Upper lobe of left lung (tissue), 6 donors: ENCODE results near the gene TMEM38B. TPM values are rescaled to one million over a fixed set of nuclear protein-coding genes. Genes with fewer than 3 reads are reported as not detected.

ENCODE experiments used
- ATAC-seq, 2 donors: fragments of 200-7000 bp; cut with Tn5 transposase; one replicate each; pipeline ENCODE4 v1.9.1; 2022; ENCODE audit warnings: mild to moderate bottlenecking in 2 of 2, moderate library complexity in 2 of 2; ENCODE audit not compliant: low FRiP score in 2 of 2
- DNase-seq, 2 donors: peaks; one replicate each; pipeline ENCODE4 v3.0.0-alpha.2; 2019 to 2020
- H3K27ac ChIP-seq, 4 donors: fragments of 200-600 bp; sonication (generic); one replicate each; pipeline ENCODE4 v1.5.1; 2016 to 2019
- H3K27me3 ChIP-seq, 4 donors: fragments of 200-600 bp; sonication (generic); one replicate each; pipeline ENCODE4 v1.5.1; 2017 to 2019
- H3K36me3 ChIP-seq, 4 donors: fragments of 200-600 bp; sonication (generic); one replicate each; pipeline ENCODE4 v1.5.1; 2016 to 2019
- H3K4me1 ChIP-seq, 4 donors: fragments of 200-600 bp; sonication (generic); one replicate each; pipeline ENCODE4 v1.5.1; 2018 to 2019
- H3K4me3 ChIP-seq, 4 donors: fragments of 200-600 bp; sonication (generic); one replicate each; pipeline ENCODE4 v1.5.1; 2017 to 2019; ENCODE audit warnings: mild to moderate bottlenecking in 2 of 4, moderate library complexity in 1 of 4
- H3K9me3 ChIP-seq, 4 donors: fragments of 200-600 bp; sonication (generic); one replicate each; pipeline ENCODE4 v1.5.1; 2018 to 2019
- EP300 ChIP-seq, 4 donors: sonication (generic); formaldehyde crosslinking; IDR thresholded peaks; one replicate each; pipeline ENCODE4 v1.5.1; 2017; ENCODE audit warnings: antibody characterized with exemption in 4 of 4, control low read depth in 2 of 4
- POLR2A ChIP-seq, 4 donors: fragments of 450-650 bp; IDR thresholded peaks; one replicate each; pipeline ENCODE4 v1.5.1; 2016 to 2017; ENCODE audit warnings: antibody characterized with exemption in 4 of 4, mild to moderate bottlenecking in 2 of 4
- POLR2AphosphoS5 ChIP-seq, 2 donors: sonication (generic); formaldehyde crosslinking; IDR thresholded peaks; one replicate each; pipeline ENCODE4 v1.5.1; 2017; ENCODE audit warnings: antibody characterized with exemption in 2 of 2
- WGBS, 2 donors: methylation state at CpG; one replicate each; pipeline ENCODE4 v1.1.5; 2017 to 2018; 5-methylcytosine and 5-hydroxymethylcytosine counted together
- total RNA-seq, 6 donors: library from RNA; depleted of rRNA in 4 of 6; stranded (reverse); fragments of >200 nt in 4 of 6; gene quantifications; one replicate each; pipeline versions ENCODE4 v1.1.0 to v1.2.1, GENCODE V29; 2016 to 2021
- TF ChIP-seq, protein P1 (sequence below), 6 experiments: fragments of 450-650 bp in 4 of 6; fragments of 200-600 bp in 2 of 6; sonication (generic) in 2 of 6; IDR thresholded peaks; one replicate each; pipeline ENCODE4 v1.5.1; 2016 to 2019; ENCODE audit warnings: antibody characterized with exemption in 6 of 6
- donor health status: DM: no; HTN: no; CAD: no; lungs with moderate emphysema.
- donor health status: DM: no; HTN: yes; CAD: no; lungs with severe emphysema.

The TMEM38B gene
- total RNA-seq, 6 donors from 2014 or later: 2.1 to 17.4 (median 10.9) TPM

DNA sequence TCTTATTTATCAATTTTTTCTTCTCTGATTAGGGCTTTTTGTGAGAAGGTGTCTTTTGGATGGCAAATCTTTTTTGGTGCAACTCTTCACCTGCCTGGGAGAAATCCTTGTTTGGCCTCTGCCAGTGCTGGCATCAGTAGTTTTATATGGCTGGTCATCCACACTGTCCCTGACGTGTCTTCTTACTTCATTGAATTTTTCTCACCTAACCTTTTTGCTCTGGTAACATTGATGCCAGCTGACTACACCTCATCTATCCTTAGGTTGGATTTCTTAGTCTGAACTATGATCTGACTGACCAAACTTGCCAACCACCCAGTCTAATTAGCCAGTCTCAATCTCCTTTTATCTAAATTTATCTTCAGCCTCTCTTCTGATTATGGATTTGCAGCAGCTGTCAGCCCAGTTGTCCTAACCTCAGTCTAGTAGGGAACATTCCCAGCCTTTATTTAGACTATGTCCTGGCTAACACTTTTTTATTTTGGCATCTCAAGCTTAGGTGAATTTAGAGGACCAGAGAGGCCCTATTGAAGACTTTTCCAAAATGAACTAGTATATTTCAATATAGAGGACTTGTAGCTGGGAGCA lies 10.6 kb upstream of the TMEM38B start:
- Histone ChIP-seq H3K27ac (no peak overlapping the region), H3K27me3 (no peaks in the 10 kb centered on the region), H3K9me3 (no peaks in the 10 kb centered on the region), H3K4me1 (no peaks in the 10 kb centered on the region), H3K36me3 (no peaks in the 10 kb centered on the region), H3K4me3 (no peak overlapping the region)
- WGBS, 2 donors: 70 to 78% methylated on average over 1 of the region's 1 CpG
- ATAC-seq (no peak), DNase-seq (no peak)
- TF ChIP-seq, protein P1, sequence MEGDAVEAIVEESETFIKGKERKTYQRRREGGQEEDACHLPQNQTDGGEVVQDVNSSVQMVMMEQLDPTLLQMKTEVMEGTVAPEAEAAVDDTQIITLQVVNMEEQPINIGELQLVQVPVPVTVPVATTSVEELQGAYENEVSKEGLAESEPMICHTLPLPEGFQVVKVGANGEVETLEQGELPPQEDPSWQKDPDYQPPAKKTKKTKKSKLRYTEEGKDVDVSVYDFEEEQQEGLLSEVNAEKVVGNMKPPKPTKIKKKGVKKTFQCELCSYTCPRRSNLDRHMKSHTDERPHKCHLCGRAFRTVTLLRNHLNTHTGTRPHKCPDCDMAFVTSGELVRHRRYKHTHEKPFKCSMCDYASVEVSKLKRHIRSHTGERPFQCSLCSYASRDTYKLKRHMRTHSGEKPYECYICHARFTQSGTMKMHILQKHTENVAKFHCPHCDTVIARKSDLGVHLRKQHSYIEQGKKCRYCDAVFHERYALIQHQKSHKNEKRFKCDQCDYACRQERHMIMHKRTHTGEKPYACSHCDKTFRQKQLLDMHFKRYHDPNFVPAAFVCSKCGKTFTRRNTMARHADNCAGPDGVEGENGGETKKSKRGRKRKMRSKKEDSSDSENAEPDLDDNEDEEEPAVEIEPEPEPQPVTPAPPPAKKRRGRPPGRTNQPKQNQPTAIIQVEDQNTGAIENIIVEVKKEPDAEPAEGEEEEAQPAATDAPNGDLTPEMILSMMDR (IDR thresholded peaks at IDR 0.05): no peak
- no peak for TF ChIP-seq POLR2AphosphoS5 (IDR thresholded peaks at IDR 0.05)
- TF ChIP-seq POLR2A (IDR thresholded peaks at IDR 0.05): no peak
- no peak for TF ChIP-seq EP300 (IDR thresholded peaks at IDR 0.05)

DNA sequence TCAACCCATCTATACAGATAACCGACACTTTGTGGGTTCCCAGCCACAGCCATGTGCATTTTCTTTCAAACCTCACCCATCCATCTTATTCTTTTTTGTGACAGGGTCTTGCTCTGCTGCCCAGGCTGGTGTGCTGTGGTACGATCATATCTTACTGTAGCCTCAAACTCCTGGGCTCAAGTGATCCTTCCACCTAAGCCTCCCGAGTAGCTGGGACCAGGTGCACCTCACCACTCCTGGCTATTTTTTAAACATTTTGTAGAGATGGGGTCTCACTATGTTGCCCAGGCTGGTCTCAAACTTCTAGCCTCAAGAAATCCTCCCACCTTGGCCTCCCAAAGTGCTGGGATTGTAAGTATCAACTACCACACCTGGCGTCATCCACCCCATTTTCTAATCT lies 7.4 kb upstream of the TMEM38B start:
- no peaks in the 10 kb centered on the region for H3K27me3 ChIP-seq
- WGBS, 2 donors: 91 to 93% methylated on average over 4 of the region's 4 CpGs
- H3K4me1 ChIP-seq: no peaks in the 10 kb centered on the region
- no peak overlapping the region for H3K4me3 ChIP-seq
- H3K36me3 ChIP-seq: no peaks in the 10 kb centered on the region
- H3K9me3 ChIP-seq: no peaks in the 10 kb centered on the region
- DNase-seq (no peak), ATAC-seq (no peak)
- TF ChIP-seq, protein P1 (IDR thresholded peaks at IDR 0.05): no peak
- TF ChIP-seq EP300 (IDR thresholded peaks at IDR 0.05) (no peak), POLR2AphosphoS5 (IDR thresholded peaks at IDR 0.05) (no peak), POLR2A (IDR thresholded peaks at IDR 0.05) (no peak)
- no peak overlapping the region for H3K27ac ChIP-seq

DNA sequence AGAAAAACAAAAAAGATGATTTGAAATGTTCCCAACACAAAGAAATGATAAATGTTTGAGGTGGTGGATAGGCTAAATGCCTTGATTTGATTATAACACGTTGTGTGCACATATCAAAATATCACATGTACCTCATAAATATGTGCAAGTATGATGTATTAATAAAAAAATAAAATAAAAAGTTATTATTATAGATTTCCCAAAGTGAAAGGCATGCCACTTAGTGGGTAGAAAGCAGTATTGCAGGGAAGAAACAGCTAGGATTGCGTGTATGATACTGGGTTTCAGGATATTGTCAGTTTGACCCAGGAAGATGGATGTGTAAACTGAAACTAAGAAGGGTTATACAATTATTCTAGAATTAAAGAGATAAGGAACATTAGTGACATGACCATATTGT lies 3.6 kb upstream of the TMEM38B start:
- H3K4me3 ChIP-seq: no peak overlapping the region
- peaks cover 6 to 19% (median 14%) of the 10 kb centered on the region in 4 donors for H3K4me1 ChIP-seq
- TF ChIP-seq POLR2A (IDR thresholded peaks at IDR 0.05): no peak
- TF ChIP-seq, protein P1 (IDR thresholded peaks at IDR 0.05): peak in 1 of 6 experiments; percentile 20
- DNase-seq (no peak), ATAC-seq (no peak)
- H3K9me3 ChIP-seq: no peaks in the 10 kb centered on the region
- H3K27ac ChIP-seq: no peak overlapping the region
- 33 to 55% methylated on average over 2 of the region's 2 CpGs for WGBS, 2 donors
- H3K36me3 ChIP-seq: no peaks in the 10 kb centered on the region
- peaks cover 0 to 5% (median 0%) of the 10 kb centered on the region in 4 donors for H3K27me3 ChIP-seq

DNA sequence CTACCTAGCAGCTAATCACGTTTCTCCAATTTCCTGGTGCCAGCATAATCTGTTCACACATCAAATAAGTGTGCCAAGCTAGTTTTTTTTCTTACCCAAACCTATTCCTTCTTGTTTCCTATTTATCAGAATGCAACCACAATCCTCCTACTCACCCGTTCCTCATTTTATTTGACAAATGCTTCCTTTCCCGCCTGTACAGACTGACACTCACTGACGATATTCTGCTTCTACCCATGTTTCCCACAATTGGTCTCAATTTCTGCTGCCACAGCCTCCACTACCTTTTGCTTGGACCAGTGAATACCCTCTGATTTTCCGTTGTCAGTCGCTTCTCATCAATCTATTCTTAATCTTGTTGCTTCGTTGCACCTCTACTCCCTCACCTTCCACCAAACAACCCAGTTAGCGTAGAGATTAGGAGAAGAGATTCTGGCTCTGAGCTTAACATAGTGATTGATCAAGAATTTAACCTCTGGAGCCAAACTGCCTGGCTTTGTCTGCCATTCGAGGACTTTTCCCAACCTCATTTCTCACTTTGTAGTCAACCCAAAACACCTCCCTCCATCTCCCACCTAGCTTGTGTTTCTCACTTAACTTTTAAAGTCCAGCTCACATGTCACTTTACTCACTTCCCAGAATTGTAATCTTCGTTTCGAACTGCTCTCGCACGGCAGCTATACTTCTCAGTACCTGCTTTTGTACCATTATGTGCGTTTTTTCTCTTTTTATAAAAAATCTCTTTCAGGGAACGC lies 729 bp upstream of the TMEM38B start:
- 4 to 5% methylated on average over 15 of the region's 15 CpGs for WGBS, 2 donors
- ATAC-seq (no peak), DNase-seq (no peak)

More for the DNA sequence above, 729 bp upstream of the TMEM38B start:
- H3K4me1 ChIP-seq: peaks cover 6 to 19% (median 14%) of the 10 kb centered on the region in 4 donors
- H3K4me3 ChIP-seq: peak overlapping the region; percentile 13 to 89 (median 70)
- no peaks in the 10 kb centered on the region for H3K9me3 ChIP-seq
- H3K27ac ChIP-seq: no peak overlapping the region
- H3K27me3 ChIP-seq: peaks cover 0 to 5% (median 0%) of the 10 kb centered on the region in 4 donors
- no peak for TF ChIP-seq POLR2A (IDR thresholded peaks at IDR 0.05)
- TF ChIP-seq, protein P1 (IDR thresholded peaks at IDR 0.05): no peak
- TF ChIP-seq EP300 (IDR thresholded peaks at IDR 0.05): no peak
- no peak for TF ChIP-seq POLR2AphosphoS5 (IDR thresholded peaks at IDR 0.05)
- H3K36me3 ChIP-seq: no peaks in the 10 kb centered on the region
